ENCODE measurements around the gene OLA1.

OLA1 gene

DNA sequence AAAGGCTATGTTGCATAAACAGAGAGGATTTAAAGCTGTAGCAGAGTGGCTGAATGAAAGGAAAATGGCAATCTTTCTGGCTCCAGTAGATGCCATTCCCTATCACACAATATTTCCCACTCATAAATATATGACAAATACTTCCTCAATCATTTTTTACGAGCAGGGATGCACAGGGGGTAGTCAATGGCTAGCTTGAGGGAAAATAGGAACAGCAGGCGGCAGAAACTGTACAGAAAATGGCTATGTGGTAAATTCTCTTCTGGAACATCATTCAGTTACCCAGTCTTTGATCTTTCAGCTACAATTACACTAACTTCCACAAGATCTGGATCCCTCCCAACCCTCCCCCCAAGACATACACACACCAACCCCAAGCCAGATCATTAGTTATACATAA, 127.2 kb downstream of the OLA1 start:
- no peaks in the 10 kb centered on the region for H3K36me3 ChIP-seq (ENCODE audit: insufficient read depth, low read length)
- no peaks in the 10 kb centered on the region for H3K27me3 ChIP-seq (ENCODE audit: insufficient read depth, low read length)
- H3K9ac ChIP-seq (ENCODE audit: low read depth, low read length): no peak overlapping the region
- WGBS: 73% methylated on average over 2 of the region's 2 CpGs
- H3K27ac ChIP-seq (ENCODE audit: low read depth, low read length): no peak overlapping the region
- no peaks in the 10 kb centered on the region for H3K9me3 ChIP-seq (ENCODE audit: insufficient read depth, low read depth, low read length)
- no peak overlapping the region for H3K4me3 ChIP-seq (ENCODE audit: low read length)
- peaks cover 97% of the 10 kb centered on the region for H3K4me1 ChIP-seq (ENCODE audit: insufficient read depth, low read length)

DNA sequence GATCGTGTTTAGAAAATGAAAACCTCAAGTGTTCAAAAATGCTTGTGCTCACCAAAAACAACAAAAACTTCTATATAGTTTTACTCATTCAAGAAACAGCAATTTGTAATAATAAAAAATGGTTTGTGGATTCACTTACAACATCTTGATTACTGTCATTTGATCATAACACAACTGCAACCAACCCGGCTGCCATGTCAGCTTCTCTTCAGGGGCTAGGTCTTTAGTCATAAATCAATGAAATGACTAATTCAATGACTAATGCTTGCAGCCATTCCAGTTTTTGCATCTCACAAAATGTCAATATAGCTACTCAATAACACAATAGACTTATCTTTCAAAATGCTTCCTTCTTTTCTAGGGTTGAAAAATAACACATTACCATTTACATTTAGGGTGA, 128.0 kb downstream of the OLA1 start:
- Histone ChIP-seq H3K9me3 (ENCODE audit: insufficient read depth, low read depth, low read length) (no peaks in the 10 kb centered on the region), H3K4me3 (ENCODE audit: low read length) (no peak overlapping the region), H3K36me3 (ENCODE audit: insufficient read depth, low read length) (no peaks in the 10 kb centered on the region), H3K9ac (ENCODE audit: low read depth, low read length) (no peak overlapping the region), H3K27ac (ENCODE audit: low read depth, low read length) (peak overlapping the region; percentile 6; the same call in 1 of the 2 replicates), H3K4me1 (ENCODE audit: insufficient read depth, low read length) (peaks cover 97% of the 10 kb centered on the region), H3K27me3 (ENCODE audit: insufficient read depth, low read length) (no peaks in the 10 kb centered on the region)
- 75% methylated on average over 1 of the region's 2 CpGs for WGBS

DNA sequence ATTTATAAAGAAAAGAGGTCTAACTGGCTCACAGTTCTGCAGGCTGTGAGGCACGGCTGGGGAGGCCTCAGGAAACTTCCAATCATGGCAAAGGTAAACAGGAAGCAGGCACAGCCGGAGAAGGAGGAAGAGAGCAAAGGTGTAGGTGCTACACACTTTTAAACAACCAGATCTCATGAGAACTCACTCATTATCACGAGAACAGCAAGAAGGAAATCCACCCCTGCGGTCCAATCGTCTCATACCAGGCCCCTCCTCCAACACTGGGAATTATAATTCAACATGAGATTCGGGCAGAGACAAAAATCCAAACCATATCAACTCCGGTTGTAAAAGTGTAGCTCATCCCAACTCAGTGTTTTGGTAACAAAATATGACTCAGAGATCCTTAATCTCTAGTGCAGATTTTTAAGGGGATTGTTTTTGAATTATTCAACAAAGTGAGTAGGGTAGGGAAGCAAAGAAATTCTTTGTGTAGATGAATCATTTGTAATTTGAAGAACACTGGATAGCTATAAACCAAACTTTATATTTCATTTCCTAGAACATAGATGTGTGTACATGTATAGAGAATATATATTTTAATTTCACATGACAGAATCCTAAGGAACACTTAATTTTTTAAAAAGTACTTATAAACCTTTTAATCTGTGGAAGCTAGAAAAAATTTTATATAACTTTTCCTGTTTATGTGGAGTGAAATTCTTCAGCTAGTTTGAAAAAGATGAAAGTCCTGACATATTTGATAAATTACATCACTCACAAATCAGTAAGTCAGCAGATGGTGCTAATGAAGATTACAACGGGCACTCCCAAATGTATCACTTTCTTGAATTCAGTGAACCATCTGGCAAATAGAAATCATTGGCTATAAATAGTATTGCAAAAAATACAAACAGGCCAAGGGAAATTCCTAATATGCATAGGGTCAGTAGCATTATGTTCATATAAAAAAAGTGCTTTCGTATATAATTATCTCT, 130.1 kb downstream of the OLA1 start:
- no peaks in the 10 kb centered on the region for H3K27me3 ChIP-seq (ENCODE audit: insufficient read depth, low read length)
- H3K9ac ChIP-seq (ENCODE audit: low read depth, low read length): 0 out of 2 replicates have a peak overlapping the region, but pooled peaks have one; percentile 17
- H3K9me3 ChIP-seq (ENCODE audit: insufficient read depth, low read depth, low read length): no peaks in the 10 kb centered on the region
- H3K4me3 ChIP-seq (ENCODE audit: low read length): no peak overlapping the region
- H3K36me3 ChIP-seq (ENCODE audit: insufficient read depth, low read length): no peaks in the 10 kb centered on the region
- peaks cover 89% of the 10 kb centered on the region for H3K4me1 ChIP-seq (ENCODE audit: insufficient read depth, low read length)
- H3K27ac ChIP-seq (ENCODE audit: low read depth, low read length): peak overlapping the region; percentile 54; the same call in 1 of the 2 replicates
- WGBS: 87% methylated on average over 8 of the region's 9 CpGs

DNA sequence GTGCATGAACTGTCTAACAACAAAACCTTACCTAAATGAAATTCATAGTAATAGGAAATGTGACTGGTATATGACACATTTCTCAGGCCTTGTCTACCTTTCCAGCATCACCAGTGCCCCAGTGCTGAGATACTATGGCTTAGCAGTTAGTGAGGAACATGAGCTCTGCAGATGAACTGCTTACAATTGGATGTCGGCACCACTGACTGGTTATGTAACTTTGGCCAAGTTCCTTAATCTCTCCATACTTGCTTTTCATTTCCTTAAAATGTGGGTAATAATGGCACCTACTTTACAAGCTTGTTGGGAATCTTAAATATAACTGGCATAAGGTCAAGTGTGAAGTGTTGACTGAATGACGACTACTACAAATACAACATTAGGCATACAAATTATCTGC, 136.3 kb downstream of the OLA1 start:
- H3K4me3 ChIP-seq (ENCODE audit: low read length): no peak overlapping the region
- H3K36me3 ChIP-seq (ENCODE audit: insufficient read depth, low read length): no peaks in the 10 kb centered on the region
- H3K27me3 ChIP-seq (ENCODE audit: insufficient read depth, low read length): no peaks in the 10 kb centered on the region
- H3K9me3 ChIP-seq (ENCODE audit: insufficient read depth, low read depth, low read length): no peaks in the 10 kb centered on the region
- 100% methylated on average over 2 of the region's 2 CpGs for WGBS
- no peak overlapping the region for H3K9ac ChIP-seq (ENCODE audit: low read depth, low read length)
- H3K27ac ChIP-seq (ENCODE audit: low read depth, low read length): no peak overlapping the region
- peaks cover 32% of the 10 kb centered on the region for H3K4me1 ChIP-seq (ENCODE audit: insufficient read depth, low read length)

DNA sequence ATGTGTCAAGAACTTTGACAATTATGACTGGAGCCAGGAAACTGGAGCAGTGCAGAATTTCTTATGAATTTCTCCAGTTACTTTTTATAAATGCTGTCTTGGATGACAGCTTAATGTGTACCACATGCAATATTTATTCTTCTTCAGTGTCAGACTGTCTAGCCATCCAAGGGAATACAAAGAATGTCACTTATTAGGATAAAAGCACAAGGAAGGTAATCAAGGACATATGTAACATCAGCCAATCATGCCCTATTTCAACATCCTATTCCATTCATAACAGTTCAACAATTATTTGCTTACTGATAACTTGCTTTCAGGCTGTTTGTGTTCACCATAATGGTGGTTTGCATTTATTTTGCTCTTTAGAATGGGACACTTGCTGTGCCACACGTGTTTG, 139.8 kb downstream of the OLA1 start:
- Histone ChIP-seq H3K36me3 (ENCODE audit: insufficient read depth, low read length) (no peaks in the 10 kb centered on the region), H3K4me3 (ENCODE audit: low read length) (no peak overlapping the region), H3K9ac (ENCODE audit: low read depth, low read length) (no peak overlapping the region), H3K9me3 (ENCODE audit: insufficient read depth, low read depth, low read length) (no peaks in the 10 kb centered on the region), H3K27ac (ENCODE audit: low read depth, low read length) (no peak overlapping the region), H3K4me1 (ENCODE audit: insufficient read depth, low read length) (peaks cover 23% of the 10 kb centered on the region), H3K27me3 (ENCODE audit: insufficient read depth, low read length) (no peaks in the 10 kb centered on the region)
- 86% methylated on average over 1 of the region's 1 CpG for WGBS

DNA sequence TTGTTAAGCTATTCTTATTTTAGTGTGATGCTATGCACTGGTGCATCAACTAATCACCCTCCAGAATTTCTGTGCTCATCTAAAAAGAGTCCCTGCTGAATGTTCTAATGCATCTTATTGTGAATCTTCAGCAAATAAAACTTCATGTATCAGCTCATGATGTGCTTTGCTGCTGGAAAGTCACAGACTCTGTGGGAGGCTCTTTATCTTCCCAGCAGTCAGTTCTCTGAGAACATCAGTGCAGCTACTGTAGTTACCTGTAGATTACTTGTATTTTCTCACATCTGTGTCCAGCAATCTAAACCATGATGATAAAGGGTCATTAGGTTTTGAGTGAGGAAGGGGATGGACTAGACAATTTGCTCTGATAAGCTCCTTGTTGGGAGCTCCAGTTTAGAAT, 141.6 kb downstream of the OLA1 start:
- Histone ChIP-seq H3K4me1 (ENCODE audit: insufficient read depth, low read length) (peaks cover 23% of the 10 kb centered on the region), H3K36me3 (ENCODE audit: insufficient read depth, low read length) (no peaks in the 10 kb centered on the region), H3K4me3 (ENCODE audit: low read length) (no peak overlapping the region), H3K9ac (ENCODE audit: low read depth, low read length) (no peak overlapping the region), H3K9me3 (ENCODE audit: insufficient read depth, low read depth, low read length) (no peaks in the 10 kb centered on the region), H3K27ac (ENCODE audit: low read depth, low read length) (0 out of 2 replicates have a peak overlapping the region, but pooled peaks have one; percentile 14), H3K27me3 (ENCODE audit: insufficient read depth, low read length) (no peaks in the 10 kb centered on the region)

DNA sequence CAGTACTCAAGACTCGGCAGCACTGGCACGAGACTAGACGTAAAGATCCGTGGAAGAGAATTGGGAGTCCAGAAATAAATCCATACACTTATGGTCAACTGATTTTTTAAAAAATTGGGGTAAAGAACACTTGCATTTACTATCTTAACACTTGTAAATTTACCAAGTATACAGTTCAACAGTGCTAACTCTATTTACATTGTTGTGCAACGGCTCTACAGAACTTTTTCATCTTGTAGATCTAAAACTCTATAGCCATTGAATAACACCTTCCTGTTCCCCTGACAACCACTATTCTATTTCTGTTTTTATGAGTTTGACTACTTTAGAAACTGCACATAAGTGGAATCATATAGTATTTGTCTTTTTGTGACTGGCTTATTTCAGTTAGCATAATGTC, 153.8 kb downstream of the OLA1 start:
- no peaks in the 10 kb centered on the region for H3K9me3 ChIP-seq (ENCODE audit: insufficient read depth, low read depth, low read length)
- H3K4me3 ChIP-seq (ENCODE audit: low read length): no peak overlapping the region
- H3K27ac ChIP-seq (ENCODE audit: low read depth, low read length): no peak overlapping the region
- no peak overlapping the region for H3K9ac ChIP-seq (ENCODE audit: low read depth, low read length)
- H3K27me3 ChIP-seq (ENCODE audit: insufficient read depth, low read length): no peaks in the 10 kb centered on the region
- 96% methylated on average over 5 of the region's 5 CpGs for WGBS
- no peaks in the 10 kb centered on the region for H3K36me3 ChIP-seq (ENCODE audit: insufficient read depth, low read length)
- H3K4me1 ChIP-seq (ENCODE audit: insufficient read depth, low read length): no peaks in the 10 kb centered on the region

DNA sequence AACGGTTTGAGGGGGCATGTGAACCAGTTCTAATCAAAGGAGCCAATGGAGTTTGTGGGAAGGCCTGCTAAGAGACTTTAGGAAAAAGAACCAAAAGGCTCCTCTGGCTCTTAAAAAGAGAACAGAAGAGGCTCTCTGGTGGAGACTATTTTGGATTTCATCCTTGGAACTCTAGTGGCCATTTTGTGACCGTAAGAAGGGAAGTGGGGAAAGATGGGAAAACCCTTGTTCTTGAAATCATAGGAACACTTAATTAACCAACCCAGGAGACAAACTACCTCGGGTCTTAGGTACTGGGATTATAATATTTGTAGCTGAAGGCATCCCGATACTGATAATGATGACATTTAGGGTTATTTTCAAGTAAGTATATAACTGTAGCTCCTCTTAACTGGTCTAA, 157.9 kb downstream of the OLA1 start:
- Histone ChIP-seq H3K27me3 (ENCODE audit: insufficient read depth, low read length) (no peaks in the 10 kb centered on the region), H3K4me3 (ENCODE audit: low read length) (no peak overlapping the region), H3K9ac (ENCODE audit: low read depth, low read length) (no peak overlapping the region), H3K36me3 (ENCODE audit: insufficient read depth, low read length) (peaks cover 6% of the 10 kb centered on the region; the same call in 1 of the 2 replicates), H3K9me3 (ENCODE audit: insufficient read depth, low read depth, low read length) (no peaks in the 10 kb centered on the region), H3K27ac (ENCODE audit: low read depth, low read length) (no peak overlapping the region), H3K4me1 (ENCODE audit: insufficient read depth, low read length) (no peaks in the 10 kb centered on the region)
- WGBS: 99% methylated on average over 3 of the region's 4 CpGs

DNA sequence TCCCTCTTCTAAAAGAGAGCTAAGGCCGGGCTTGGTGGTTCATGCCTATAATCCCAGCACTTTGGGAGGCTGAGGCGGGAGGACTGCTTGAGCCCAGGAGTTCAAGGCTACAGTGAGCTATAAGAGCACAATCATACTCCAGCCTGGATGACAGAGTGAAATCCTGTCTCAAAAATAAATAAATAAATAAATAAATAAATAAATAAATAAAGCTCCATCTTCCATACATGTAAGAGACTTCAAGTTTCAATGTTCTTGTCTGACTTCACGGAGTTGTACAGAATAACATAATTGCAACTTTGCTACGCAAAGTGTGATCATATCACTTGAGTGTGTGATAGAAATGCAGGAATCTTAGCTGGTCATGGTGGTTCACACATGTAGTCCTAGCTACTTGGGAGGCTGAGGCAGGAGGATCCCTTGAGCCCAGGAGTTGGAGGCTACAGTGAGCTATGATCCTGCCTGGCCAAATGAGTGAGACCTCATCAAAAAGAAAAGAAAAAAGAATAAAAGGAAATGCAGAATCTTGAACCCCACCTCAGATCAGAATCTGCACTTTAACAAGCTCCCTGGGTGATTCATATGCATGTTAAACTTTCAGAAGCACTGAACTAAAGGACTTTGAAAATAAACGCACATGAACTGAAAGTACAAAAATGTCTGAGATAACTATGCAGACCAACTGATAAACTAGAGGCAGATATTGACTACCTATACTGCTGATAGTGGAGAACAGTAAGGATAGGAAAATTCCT, 159.4 kb downstream of the OLA1 start:
- Histone ChIP-seq H3K36me3 (ENCODE audit: insufficient read depth, low read length) (peaks cover 6% of the 10 kb centered on the region; the same call in 1 of the 2 replicates), H3K4me1 (ENCODE audit: insufficient read depth, low read length) (peaks cover 10% of the 10 kb centered on the region; the same call in 1 of the 2 replicates), H3K27ac (ENCODE audit: low read depth, low read length) (no peak overlapping the region), H3K9ac (ENCODE audit: low read depth, low read length) (no peak overlapping the region), H3K27me3 (ENCODE audit: insufficient read depth, low read length) (no peaks in the 10 kb centered on the region), H3K9me3 (ENCODE audit: insufficient read depth, low read depth, low read length) (no peaks in the 10 kb centered on the region), H3K4me3 (ENCODE audit: low read length) (no peak overlapping the region)
- 96% methylated on average over 5 of the region's 5 CpGs for WGBS

DNA sequence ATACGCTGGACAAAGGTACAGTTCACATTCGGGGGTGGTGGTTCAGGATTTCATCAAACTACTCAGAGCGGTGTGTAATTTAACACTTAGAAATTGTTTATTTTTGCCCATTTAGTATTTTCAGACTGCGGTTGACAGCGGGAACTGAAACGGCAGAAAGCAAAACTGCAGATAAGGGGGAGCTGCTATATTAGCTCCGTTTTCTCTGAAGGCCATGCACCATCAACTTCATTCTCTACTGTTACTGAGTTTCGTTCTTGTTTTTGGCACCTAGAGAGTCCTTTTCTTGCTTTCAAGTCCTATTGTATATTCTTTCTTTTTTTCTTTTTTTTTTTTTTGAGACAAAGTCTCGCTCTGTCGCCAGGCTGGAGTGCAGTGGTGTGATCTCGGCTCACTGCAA, 161.6 kb downstream of the OLA1 start:
- peaks cover 17% of the 10 kb centered on the region; the same call in 1 of the 2 replicates for H3K4me1 ChIP-seq (ENCODE audit: insufficient read depth, low read length)
- H3K9me3 ChIP-seq (ENCODE audit: insufficient read depth, low read depth, low read length): no peaks in the 10 kb centered on the region
- H3K27me3 ChIP-seq (ENCODE audit: insufficient read depth, low read length): no peaks in the 10 kb centered on the region
- 96% methylated on average over 8 of the region's 11 CpGs for WGBS
- no peak overlapping the region for H3K27ac ChIP-seq (ENCODE audit: low read depth, low read length)
- H3K36me3 ChIP-seq (ENCODE audit: insufficient read depth, low read length): peaks cover 6% of the 10 kb centered on the region; the same call in 1 of the 2 replicates
- H3K4me3 ChIP-seq (ENCODE audit: low read length): no peak overlapping the region
- no peak overlapping the region for H3K9ac ChIP-seq (ENCODE audit: low read depth, low read length)

DNA sequence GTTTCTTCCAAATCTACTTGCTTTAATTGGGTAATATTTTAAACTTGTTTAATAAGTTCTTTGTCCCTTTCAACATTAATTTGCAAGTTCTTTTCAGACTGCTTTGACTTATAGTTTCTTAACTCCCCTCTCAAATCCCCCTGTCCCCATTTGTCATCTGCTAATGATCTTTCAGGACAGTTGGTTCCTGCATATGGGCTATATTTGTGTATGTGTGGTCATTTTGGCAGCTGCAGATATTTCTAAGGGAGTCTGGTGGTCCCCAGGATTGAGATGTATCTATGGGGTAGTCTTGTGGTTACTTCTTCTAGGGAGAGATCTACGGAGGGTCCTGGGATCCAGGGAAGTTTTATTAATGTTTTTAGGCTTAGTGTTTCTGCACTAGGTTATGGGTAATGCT, 162.6 kb downstream of the OLA1 start:
- Histone ChIP-seq H3K27ac (ENCODE audit: low read depth, low read length) (no peak overlapping the region), H3K27me3 (ENCODE audit: insufficient read depth, low read length) (no peaks in the 10 kb centered on the region), H3K9ac (ENCODE audit: low read depth, low read length) (no peak overlapping the region), H3K36me3 (ENCODE audit: insufficient read depth, low read length) (peaks cover 7% of the 10 kb centered on the region; the same call in 1 of the 2 replicates), H3K9me3 (ENCODE audit: insufficient read depth, low read depth, low read length) (no peaks in the 10 kb centered on the region), H3K4me1 (ENCODE audit: insufficient read depth, low read length) (peaks cover 19% of the 10 kb centered on the region; the same call in 1 of the 2 replicates), H3K4me3 (ENCODE audit: low read length) (no peak overlapping the region)
- 94% methylated on average over 1 of the region's 1 CpG for WGBS
